Measurements from ENCODE around the gene NELFCD. TPM values are rescaled to one million over a fixed set of nuclear protein-coding genes. Genes with fewer than 3 reads are reported as not detected.
"Not testable (repeated sequence)": the region's sequence is repeated elsewhere in the genome, so short reads cannot be mapped to it uniquely, and the experiment has no call there.

The NELFCD gene
- total RNA-seq, 1 donor from 2014 or later, result 45.7 TPM

GRCh38 chr20:59041487-59041886 is 60.4 kb downstream of the NELFCD start:
- DNase-seq (ENCODE audit: low spot score in 2 of 2); FAIRE-seq: not testable (repeated sequence)

GRCh38 chr20:59042151-59042795 is 61.2 kb downstream of the NELFCD start, which contains the start of gene PRELID3B:
PRELID3B (minus strand) TSS chr20:59042786; CDS start chr20:59042730, 56 bp downstream.
- peak in 1 of 2 donors; percentile 26 for DNase-seq (ENCODE audit: low spot score in 2 of 2)
- FAIRE-seq, result no peak

GRCh38 chr20:59042796-59043631 is 62.0 kb downstream of the NELFCD start:
- peak; percentile 97 to 98 for DNase-seq (ENCODE audit: low spot score in 2 of 2)
- no peak for FAIRE-seq

- FAIRE-seq (no peak), DNase-seq (ENCODE audit: low spot score in 2 of 2) (no peak)
Measured at GRCh38 chr20:59043698-59044097, 62.6 kb downstream of the NELFCD start.

GRCh38 chr20:59044295-59044694 is 63.2 kb downstream of the NELFCD start:
- FAIRE-seq, result no peak
- no peak for DNase-seq (ENCODE audit: low spot score in 2 of 2)

Other genes with a start within 250 kb of the NELFCD start
- 1.2 TPM for gene GNAS-AS1, start 130.4 kb upstream of the NELFCD start, total RNA-seq
- 481 TPM for gene GNAS, start 128.5 kb upstream of the NELFCD start, total RNA-seq
- 10.6 TPM for gene CTSZ, start 26.0 kb downstream of the NELFCD start, total RNA-seq
- gene TUBB1, start 38.2 kb downstream of the NELFCD start, total RNA-seq, result 0.41 TPM
- 38.3 TPM for gene ATP5F1E, start 51.1 kb downstream of the NELFCD start, total RNA-seq
- gene PRELID3B, start 61.5 kb downstream of the NELFCD start, total RNA-seq, result 68.9 TPM
- under 0.01 TPM for gene ZNF831, start 182.6 kb downstream of the NELFCD start, total RNA-seq